ENCODE results near the gene HDLBP.

The HDLBP gene

DNA sequence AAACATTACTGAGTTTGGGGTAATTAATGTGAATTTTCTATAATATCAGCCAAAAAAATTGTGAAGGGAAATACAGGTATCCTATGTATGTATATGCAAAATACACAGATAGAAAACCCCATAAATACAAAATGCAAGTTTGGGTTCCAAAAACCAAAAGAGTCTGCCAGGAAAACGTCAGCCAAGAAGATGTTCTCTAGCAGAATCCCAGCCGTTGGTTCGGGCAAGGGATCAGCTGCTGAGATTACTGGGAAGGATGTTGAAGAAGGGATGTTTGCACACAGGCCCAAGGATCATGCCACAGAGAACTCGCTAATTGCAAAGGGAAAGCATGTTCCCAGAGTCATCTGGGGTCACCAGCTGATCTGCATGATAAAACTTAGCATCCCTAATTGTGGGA is 136.5 kb downstream of the HDLBP start:
- TF ChIP-seq, protein P1, sequence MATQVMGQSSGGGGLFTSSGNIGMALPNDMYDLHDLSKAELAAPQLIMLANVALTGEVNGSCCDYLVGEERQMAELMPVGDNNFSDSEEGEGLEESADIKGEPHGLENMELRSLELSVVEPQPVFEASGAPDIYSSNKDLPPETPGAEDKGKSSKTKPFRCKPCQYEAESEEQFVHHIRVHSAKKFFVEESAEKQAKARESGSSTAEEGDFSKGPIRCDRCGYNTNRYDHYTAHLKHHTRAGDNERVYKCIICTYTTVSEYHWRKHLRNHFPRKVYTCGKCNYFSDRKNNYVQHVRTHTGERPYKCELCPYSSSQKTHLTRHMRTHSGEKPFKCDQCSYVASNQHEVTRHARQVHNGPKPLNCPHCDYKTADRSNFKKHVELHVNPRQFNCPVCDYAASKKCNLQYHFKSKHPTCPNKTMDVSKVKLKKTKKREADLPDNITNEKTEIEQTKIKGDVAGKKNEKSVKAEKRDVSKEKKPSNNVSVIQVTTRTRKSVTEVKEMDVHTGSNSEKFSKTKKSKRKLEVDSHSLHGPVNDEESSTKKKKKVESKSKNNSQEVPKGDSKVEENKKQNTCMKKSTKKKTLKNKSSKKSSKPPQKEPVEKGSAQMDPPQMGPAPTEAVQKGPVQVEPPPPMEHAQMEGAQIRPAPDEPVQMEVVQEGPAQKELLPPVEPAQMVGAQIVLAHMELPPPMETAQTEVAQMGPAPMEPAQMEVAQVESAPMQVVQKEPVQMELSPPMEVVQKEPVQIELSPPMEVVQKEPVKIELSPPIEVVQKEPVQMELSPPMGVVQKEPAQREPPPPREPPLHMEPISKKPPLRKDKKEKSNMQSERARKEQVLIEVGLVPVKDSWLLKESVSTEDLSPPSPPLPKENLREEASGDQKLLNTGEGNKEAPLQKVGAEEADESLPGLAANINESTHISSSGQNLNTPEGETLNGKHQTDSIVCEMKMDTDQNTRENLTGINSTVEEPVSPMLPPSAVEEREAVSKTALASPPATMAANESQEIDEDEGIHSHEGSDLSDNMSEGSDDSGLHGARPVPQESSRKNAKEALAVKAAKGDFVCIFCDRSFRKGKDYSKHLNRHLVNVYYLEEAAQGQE (IDR thresholded peaks at IDR 0.05; ENCODE audit: insufficient read depth in 1 of 2, low read depth in 2 of 2, low read length in 2 of 2) = no peak
- TF ChIP-seq SIN3A (IDR thresholded peaks at IDR 0.05; ENCODE audit: borderline replicate concordance, insufficient read depth, low read length) (no peak), POLR2AphosphoS5 (IDR thresholded peaks at IDR 0.05; ENCODE audit: low read depth, low read length) (no peak), FOXP2 (optimal IDR thresholded peaks at IDR 0.05; ENCODE audit: borderline replicate concordance, extremely low read depth, extremely low read length, insufficient read depth) (no peak), TAF1 (IDR thresholded peaks at IDR 0.05; ENCODE audit: borderline replicate concordance, insufficient read depth, low read length) (no peak)

- TF ChIP-seq, protein P1 (IDR thresholded peaks at IDR 0.05; ENCODE audit: insufficient read depth in 1 of 2, low read depth in 2 of 2, low read length in 2 of 2) = no peak
- no peak for TF ChIP-seq SIN3A (IDR thresholded peaks at IDR 0.05; ENCODE audit: borderline replicate concordance, insufficient read depth, low read length)
- no peak for TF ChIP-seq TAF1 (IDR thresholded peaks at IDR 0.05; ENCODE audit: borderline replicate concordance, insufficient read depth, low read length)
- no peak for TF ChIP-seq POLR2AphosphoS5 (IDR thresholded peaks at IDR 0.05; ENCODE audit: low read depth, low read length)
- no peak for TF ChIP-seq FOXP2 (optimal IDR thresholded peaks at IDR 0.05; ENCODE audit: borderline replicate concordance, extremely low read depth, extremely low read length, insufficient read depth)
Measured at GRCh38 chr2:241177526-241178334, 137.7 kb downstream of the HDLBP start.

Data from PFSK-1 (cell line).